Stimulated activated CD8-positive, alpha-beta memory T cell treated with anti-CD3 and anti-CD28 coated beads, Interleukin-12 subunit alpha, Interleukin-12 subunit beta, amount 100 ng/mL, for 4 hours (primary cell): ENCODE results near the gene CD2BP2.
"Not testable (repeated sequence)": the region's sequence is repeated elsewhere in the genome, so short reads cannot be mapped to it uniquely, and the experiment has no call there.

Source experiments
- DNase-seq: peaks from one replicate; pipeline ENCODE4 v3.0.0-alpha.2; 2020; ENCODE audit warnings: low read depth

Gene CD2BP2

GRCh38 chr16:30341971-30342370 lies 13.1 kb downstream of the CD2BP2 start:
- not testable (repeated sequence) for DNase-seq

- no peak for DNase-seq
These were observed 14.5 kb downstream of the CD2BP2 start for GRCh38 chr16:30340621-30341020.

- DNase-seq, result not testable (repeated sequence)
These were observed 16.4 kb downstream of the CD2BP2 start for GRCh38 chr16:30338715-30339114.

DNA sequence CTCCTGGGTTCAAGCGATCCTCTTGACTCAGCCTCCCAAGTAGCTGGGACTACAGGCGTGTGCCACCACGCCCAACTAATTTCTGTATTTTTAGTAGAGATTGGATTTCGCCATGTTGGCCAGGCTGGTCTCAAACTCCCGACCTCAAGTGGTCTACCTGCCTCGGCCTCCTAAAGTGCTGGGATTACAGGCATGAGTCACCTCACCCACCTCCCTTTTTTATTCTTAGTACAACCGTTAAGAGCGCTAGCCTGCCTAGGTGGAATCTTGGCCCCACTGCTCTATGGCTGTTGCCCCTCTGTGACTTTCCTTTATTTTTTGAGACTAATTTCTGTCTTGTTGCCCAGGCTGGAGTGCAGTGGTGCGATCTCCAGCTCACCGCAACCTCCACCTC lies 17.1 kb downstream of the CD2BP2 start:
- DNase-seq, result not testable (repeated sequence)

DNA sequence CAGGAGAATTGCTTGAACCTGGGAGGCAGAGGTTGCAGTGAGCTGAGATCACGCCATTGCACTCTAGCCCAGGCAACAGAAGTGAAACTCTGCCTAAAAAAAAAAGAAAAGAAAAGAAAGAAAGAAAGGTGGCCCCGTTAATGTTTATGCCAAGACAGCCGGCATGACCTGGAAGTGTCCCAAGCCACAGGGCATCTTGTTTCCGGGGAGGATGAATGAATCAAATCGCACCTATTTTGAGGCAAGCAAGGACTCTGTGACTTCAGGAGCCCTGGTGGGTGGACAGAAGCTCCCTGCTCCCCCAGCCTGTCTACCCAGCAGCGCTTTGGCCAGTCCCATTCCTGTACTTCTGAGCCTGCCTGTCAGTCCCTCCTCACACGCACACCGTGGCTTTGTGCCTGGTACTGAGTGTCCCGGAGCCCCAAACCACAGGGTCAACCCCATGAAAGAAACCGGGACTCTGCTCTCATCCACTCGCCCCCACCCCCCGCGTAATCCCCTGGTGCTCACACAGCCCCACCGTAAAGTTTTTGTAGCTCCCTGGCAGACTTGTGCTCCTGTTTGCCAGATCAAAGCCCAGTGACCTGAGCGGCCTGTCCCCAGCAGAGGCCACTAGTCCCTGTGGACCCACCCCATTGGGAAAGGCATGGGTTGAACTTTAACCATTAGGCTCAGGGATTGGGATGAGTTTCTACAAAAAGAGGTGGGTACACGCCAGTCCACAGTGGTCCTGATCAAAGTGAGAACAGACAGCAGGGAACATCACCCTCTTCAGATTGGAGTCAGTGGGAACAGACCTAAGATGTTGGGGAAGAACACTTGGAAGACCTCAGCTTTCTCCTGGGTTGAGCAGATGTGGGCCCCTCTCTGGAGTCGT lies 19.3 kb downstream of the CD2BP2 start:
- no peak for DNase-seq

DNA sequence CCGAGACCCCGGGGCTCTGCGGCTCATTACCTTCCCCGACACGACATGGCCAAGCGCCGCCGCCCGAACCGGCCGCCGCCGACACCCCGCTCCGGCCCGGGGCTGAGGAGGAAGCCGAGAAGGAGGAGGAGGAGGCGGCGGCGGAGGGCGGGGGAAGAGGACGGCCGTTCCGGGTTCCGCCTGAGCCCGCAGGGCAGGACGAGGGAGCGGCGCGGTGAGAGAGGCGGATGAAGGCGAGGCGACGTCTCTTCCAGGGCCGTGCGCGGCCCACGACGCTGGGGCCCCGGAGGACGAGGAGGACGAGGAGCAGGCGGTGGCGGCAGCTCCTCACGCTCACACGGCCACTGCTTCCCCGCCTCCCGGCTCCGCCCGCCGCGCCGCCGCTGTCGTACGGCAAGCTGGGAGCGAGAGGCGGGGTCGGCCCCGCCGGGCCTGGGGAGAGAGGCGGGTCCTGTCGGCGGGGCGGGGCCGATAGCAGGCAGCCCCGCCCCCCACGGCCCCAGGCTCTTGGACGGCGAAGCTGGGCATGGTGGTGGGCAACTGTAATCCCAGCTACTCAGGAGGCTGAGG lies 20.0 kb downstream of the CD2BP2 start:
- peak; percentile 75 for DNase-seq

GRCh38 chr16:30334473-30334989 lies 20.6 kb downstream of the CD2BP2 start:
- peak; percentile 78 for DNase-seq

DNA sequence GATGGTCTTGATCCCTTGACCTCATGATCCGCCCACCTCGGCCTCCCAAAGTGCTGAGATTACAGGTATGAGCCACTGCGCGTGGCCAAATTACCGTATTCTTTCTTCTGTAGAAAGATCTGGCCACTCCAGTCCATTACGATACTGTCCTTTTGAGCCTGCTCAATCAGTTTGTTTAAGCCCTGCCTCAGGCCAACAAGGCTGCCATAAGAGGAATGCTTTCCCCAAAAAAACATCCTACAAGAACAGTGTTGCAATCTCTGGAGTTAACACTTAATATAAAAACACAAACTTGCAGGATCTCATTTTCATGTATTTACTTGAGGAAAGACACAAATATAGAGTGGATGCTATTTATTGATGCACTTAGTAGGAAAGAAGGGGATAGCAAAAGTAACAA lies 30.9 kb downstream of the CD2BP2 start:
- not testable (repeated sequence) for DNase-seq

GRCh38 chr16:30318647-30319046 lies 36.5 kb downstream of the CD2BP2 start:
- not testable (repeated sequence) for DNase-seq

DNA sequence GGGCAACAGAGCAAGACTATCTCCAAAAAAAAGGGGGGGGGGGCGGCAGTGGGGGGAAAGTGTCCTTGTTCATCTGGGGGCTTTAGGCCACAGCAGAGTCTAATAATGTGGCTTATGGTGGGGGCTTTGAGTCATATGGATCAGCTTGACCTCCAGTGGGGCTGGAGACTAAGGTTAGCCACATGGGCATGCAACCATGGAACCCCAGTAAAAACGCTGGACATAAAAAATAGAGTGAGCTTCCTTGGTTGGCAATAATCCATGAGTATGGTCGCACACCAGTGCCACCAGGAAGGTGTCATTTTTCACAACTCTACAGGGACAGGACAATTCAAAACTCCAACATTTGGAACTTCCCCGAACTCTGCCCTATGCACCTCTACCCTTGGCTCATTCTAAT lies 44.2 kb downstream of the CD2BP2 start:
- not testable (repeated sequence) for DNase-seq

GRCh38 chr16:30309255-30309654 lies 45.9 kb downstream of the CD2BP2 start:
- DNase-seq, result not testable (repeated sequence)
